Stimulated activated CD8-positive, alpha-beta memory T cell treated with anti-CD3 and anti-CD28 coated beads, Interleukin-15, amount 100 ng/mL, for 24 hours (primary cell): ENCODE results near the gene PIANP.

Source experiments
- DNase-seq: peaks from one replicate; pipeline ENCODE4 v3.0.0-alpha.2; 2020; ENCODE audit warnings: low read depth

Gene PIANP

DNA sequence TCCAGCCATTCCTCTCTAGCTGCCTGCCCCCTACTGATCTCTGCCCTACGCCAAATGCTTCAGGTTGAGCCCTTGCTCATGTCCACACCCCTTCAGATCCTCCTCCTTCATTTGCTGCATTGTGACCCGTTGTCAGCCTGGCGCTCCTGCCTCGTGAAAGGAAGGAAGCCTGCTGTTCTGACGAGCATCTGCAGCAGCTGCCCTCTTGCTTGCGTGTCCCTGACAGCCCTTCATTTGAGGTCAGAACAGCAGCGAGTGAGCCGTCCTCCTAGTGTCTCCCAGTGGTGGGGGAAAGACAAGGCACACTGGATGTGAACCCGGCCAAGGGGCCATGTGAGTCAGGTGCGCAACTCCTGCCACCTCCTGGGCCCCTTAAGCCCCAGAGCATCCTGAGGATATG, 3.0 kb upstream of the PIANP start:
- DNase-seq = no peak

DNA sequence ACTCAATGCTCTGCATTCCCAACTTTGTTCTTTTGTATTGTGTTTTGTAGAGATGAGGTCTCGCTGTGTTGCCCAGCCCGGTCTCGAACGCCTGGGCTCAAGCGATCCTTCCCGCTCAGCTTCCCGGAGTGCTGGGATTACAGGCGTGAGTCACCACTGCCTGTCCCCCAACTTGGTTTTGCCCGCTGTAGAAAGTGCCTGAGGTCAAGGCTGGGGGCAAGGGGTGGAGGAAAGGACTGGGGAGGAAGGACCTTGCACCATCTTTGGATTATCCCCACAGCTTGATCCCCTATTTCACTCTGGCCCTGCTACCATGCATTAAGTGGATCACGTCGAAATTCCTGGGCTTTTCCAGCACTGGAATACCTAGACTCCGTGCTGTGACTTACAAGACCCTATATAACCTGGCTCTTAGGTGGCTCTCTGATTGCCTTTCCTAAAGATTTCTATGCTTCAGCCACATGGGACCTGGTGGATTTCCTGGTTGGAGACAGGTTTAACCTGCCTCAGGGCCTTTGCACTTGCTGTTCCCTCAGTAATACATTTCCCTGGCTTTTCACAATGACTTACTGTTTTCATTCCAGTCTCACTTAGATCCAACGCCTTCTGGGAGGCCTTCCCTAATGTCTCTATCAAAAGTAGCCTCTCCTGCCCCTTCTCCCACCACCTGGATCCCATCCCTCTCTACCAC, 608 bp upstream of the PIANP start:
- no peak for DNase-seq

DNA sequence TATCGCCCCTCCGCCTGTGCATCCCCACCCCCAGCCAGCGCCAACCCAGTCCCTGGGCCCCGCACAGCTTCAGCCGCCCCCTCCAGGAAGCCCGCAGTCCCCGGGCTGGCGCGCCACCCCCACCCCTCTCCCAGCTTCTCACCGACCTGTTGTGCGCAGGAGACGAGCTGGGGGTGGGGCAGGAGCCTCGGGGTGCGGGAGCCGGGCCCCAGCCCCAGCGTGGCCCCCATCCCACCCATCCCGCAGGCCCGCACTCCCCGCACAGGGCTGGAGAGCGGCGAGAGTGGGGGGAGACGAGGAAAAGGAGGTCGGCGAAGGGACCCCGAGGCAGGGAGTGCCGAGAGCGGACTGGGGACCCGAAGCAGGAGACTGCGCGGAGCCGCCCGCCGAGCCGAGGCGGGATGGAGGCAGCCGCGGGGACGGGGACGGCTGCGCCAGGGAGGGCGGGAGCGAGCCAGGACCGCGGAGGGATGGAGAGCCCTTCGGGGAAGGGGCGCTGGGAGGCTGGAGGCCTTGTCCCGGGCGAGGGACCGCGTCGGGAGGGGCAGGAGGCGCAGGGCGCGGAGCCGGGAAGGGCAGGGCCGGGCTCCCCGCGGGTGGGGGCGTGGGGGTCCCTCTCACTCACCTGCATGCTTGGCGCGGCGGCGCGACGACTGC, 498 bp downstream of the PIANP start:
- DNase-seq = no peak

DNA sequence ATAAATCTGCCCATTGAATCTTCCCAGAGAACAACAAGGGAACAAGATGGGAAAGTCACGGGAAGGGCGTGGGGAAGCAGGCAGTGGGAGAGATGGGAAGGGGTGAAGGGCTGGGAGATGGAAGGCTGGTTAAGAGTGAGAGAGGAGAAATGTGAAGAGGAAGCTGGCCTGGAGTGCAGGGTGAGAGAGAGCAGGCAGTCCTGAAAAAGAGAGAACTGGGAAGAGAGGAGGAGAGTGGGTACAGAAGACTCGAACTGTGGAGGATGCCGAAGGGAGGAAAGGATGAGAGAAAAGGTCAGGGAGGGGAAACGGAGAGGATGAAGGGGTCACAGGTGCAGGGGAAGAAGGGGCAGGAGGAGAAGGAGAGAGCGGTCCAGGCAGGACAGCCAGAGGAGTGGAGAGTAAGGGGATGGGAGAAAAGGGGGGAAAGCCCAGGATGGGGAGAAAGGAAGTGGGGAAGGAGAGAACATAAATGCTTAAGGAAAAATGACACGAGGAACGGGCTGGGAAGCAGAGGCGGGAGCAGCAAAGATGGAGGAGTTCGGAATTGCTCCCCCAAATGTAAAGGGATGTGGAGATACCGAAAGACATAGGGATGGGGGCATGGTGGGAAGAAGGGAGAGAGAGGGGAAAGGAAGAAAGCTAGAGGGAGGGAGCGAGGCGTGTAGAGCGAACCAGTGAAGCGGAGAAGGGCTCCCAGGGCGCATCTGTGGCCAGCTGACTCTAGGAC, 1.2 kb downstream of the PIANP start:
- DNase-seq = no peak

DNA sequence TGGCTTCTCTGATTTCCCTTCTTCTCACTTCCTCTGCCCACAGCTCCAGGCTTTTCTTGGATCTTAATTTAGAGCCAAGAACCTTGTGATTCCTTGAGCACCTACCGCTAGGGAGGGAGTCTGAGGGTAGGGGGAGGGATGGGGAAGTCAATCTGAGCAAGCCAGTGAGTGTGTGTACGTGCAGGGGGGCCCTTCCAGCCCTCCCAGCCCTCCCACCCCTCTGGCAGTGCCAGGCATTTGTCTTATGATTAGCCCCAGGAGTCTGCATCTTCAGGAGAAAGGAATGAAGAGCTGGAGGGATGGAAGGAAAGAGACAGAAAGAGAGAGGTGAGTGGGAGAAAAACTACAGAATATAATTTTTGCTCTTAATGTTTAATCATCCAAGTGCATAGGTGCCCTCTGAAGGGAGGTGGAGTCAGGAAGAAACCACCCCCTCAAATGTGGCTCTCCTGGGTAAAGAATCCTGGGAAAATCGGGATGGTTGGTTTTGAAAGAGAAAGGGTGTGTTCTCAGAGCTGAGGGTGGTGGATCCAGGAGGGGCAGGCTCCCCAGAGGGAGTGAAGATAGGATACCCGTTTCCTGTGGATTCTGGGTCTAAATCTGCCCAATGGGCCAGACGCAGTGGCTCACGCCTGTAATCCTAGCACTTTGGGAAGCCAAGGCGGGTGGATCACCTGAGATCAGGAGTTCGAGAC, 2.1 kb downstream of the PIANP start:
- DNase-seq = no peak

DNA sequence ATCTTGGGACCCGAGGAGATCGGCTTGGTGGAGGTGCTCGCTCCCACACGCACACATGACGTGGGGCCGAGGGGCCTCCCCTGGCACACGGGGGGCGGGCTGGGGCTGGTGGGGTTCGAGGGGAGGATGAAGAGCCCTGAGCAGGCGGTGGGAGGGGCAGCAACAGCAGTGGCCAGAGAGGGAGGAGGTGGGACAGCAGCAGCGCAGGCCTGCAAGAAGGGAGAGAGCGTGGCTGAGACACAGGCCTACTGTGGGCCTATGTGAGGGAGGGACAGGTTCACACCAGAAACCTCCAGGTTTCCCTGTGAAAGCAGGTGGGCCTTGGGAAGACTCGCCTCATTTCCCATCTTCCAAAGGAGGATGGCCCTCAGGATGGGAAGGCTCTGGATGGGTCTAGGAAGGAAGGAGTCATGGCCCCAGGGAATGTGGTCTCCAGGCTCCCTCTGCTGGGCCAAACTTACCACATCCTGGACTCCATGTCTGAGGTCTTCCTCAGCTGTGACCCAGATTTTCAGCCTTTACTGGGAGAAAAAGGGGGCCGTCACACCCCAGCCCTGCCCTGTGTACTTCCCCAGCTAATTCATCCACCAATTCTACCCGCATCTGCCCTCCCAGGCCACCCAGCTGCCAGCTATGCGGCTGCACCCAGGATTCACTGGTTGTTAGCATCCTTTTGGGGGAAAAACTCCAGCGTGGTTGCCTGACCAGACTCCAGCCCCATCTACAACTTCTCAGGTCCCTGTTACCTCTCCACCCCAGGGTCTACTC, 2.8 kb downstream of the PIANP start:
- no peak for DNase-seq

DNA sequence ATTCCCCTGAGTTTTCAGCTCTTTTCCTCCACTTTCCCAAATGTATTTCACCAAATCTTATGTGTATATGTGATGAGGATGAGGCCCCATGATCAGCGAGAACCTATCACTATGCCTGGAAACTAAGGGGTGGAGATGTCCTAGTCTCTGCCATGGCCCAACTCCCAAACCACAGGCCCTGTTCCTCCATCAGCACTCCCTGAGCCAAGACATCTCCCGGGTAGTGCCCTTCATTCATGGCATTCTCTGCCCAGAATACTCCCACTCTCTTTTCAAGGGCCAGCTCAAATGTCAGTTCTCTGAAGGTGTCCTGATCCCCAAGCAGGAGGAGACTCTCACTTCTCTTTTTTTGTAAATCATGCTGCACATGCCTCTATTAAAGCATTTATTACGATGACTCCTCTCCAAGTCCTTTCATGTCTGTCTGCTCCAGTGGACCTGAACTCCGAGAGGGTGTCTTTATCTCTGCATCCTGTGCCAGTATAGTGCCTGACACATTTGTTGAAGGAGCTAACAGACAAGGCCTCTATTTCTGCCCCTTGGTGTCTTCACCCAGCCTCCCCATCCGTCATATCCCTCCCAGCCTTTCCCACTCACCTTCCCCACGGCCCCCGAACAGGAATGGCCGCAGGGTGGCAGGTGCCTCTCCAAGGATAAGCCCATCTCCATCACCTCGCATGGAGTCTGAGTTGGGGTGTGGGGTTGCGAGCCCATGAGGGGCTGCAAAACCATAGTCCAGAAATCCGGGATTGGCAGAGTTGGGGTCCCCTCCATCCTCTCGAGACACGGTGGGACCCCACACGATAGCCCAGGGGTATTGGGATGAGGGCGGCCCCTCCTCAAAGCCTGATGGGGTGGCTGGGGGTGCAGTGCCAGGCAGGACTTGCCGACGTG, 3.7 kb downstream of the PIANP start:
- no peak for DNase-seq

DNA sequence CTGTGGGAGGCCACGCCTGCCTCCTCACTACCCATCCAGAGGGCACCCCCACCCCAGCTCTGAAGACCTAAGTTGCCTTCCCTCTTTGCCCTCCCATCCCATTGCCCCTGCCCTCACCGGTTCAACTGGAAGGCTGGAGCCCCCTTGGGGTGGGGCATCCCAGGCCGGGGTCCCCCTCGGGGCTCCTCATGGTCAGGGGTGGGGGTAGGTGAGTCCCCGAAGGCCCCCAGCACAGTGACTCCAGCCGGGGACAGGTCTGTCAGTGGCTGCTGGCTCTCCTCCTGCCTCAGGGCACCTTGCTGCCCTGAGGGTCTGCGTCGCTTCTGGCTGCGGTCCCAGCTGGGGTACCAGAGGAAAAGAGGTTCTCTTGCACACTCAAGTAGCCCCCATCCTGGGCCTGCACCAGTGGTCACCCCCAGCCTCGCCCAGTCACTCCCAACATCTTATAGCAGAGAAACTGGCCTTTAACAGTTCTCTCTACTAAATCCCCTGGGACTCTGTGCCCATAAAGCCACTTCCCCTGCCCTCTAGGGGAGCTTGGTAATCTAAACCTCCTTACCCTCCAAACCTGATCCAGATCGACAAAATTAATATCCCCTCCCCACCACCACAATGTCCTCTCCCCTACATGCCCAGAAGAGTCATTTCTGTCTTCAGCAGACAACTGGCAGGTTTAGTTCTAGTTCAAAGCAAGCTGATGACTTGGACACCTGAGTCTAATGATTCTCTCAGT, 5.1 kb downstream of the PIANP start:
- DNase-seq = no peak

DNA sequence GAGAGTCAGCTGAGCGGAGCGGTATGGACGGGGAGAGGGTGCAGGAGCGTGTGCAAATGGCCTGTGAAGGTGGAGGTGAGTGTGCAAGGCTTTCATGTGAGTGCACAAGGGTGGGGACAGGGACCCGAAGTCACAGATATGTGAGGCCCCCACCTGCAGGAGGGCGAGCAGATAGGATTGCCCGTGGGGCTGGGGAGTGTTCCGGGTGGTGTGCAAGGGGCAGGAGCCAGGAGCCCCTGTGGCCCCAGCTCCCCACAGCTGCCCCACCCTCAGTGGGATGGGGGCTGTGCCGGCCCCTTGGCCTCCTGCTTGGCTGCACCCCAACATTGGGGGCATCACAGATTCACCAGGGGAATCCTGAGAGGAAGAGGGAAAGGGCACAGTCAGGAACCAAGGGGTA, 5.9 kb downstream of the PIANP start:
- no peak for DNase-seq

DNA sequence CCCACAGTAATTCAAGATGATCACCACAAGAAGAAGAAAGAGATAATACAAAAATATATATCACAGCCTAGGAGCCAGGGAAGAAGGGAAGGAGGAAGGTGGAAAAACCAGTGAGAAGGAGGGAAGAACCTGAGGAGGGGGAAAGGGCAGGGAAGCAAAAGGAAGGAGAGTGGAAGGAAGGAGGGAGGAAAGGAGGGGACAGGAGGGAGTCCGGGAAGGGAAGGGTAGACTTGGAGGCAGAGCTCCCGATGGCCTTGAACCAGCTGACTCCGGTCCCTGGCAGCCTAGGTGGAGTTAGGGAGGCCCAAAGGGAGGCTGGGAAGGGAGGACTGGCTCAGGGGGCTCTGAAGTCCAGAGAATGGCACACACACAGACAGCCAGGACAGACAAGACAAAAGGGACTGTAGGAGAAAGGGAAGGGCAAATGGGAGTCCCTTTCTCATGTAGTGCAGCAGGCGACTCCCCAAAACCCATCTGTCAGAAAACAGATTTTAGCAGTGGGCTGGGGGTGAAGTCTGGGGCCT, 6.7 kb downstream of the PIANP start:
- no peak for DNase-seq

DNA sequence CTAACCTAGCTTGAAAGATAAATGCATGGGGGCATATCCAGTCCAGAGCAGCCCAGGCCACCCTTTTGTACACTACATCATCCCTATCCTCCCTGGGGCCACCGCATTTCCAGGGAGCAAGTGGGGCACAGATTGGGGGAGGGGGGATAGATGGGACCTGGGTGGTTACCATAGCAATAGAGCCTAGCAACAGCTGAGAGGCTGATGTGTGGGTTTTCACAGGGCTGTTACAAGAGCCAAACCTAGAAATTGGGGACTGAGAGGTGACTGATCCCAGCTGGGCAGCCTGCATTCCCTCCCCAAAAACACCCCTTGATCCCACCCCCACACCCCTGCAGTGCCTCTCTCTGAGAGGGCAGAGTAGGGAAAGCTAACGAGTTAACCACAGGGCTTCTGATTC, 7.7 kb downstream of the PIANP start:
- no peak for DNase-seq

DNA sequence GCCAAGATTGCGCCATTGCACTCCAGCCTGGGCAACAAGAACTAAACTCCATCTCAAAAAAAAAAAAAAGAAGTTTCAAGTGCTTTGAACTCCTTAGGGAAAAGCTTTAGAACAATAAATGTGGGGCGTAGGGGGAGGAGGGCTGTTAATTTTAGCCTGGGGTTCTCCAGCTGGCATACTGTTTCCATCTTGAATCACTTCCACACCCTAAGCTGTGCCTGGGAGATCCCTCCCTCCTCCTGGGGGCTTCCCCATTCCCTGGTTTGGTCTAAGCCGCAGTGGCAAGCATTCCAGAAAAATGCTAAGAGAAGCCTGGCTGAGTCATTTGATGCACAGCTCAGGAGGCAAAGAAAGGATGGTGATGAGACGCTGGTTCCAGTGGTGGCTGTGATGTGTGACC, 9.1 kb downstream of the PIANP start:
- no peak for DNase-seq

DNA sequence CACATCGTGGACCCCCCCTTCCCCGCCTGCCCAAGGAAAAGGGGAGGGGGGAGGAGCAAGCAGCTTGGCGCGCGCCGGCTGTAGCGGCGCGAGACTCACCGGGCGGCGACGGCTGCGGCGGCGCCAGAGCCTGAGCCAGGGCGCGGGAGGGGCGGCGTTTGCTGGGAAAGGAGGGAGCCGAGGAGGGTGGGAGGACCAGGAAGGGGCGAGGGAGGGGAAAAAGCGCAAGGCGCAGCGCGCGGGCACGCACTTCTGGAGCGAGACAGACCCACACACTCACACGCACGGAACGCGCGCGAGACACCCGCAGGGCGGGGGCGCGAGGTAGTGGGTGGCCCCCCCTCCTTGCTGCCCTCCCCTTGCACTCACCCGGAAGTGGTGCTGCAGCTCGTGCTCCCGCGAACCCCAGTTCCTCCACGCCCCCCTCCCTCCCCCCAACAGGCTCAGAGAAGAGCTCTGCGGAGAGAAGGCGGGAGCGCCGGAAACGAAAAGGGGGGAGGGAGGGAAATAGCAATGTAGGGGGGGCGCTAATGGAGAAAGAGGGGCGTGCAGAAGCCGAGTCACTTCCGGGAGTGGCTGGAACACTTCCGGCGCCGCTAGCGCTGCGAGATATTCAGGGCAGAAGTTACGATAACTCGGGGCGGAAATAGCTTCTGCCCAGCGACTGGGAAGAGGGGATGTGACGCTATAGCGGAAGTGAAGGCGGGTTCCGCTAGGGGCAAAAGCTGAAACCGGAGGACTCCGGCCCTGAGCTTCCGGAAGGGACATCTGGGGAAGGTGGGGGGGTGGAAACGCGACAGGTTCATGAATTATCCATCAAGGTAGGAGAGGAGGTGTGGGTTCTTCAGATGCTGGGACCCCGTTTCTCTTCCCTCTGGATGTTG, 11.4 kb downstream of the PIANP start, which contains the start of gene ZNF384:
Gene ZNF384 (minus strand): TSS at position 377 of the 884 bp plus-strand sequence. CDS start 9,855 bp downstream, outside the sequence.
- peak; percentile 78 for DNase-seq

DNA sequence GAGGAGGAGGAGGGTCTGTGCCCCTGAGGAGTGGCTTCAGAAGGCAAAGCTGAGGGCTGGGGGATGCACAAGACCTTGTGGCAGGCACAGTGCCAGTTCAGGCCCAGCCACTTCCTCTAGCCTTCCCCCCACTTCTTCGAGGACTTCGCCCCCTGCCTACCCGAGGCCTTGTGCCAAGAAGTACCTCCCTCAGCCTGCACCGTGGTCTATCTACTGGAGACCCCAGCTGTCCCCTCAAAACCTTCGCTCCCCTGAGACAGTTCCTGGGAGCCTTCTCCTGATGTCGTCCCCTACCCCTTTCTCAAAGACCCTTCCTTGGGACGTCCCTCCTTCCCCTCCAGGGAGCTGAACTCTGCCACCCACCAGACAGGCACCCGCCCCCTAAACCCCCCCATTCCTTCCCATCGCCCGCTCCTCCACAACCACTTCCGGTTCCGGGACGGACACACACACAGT, 12.0 kb downstream of the PIANP start:
- DNase-seq = no peak

DNA sequence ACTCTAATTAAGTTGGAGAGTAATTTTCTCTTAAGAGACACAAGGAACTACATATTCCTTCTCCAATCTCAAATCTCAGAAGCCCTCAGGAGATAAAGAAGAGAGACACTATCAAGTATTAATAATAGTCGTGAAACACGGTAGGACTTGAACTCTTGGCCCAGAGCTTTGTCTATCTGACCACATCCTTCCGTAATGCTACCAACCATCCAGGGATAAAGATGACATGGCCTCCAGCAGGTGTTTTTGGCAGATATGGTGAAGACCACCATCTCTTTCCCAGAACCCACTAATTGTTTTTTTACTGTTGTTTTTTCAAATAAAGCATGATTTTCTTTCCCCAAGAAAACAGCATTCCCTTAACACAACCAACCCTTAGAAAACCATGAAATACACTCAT, 14.8 kb downstream of the PIANP start:
- DNase-seq = no peak

DNA sequence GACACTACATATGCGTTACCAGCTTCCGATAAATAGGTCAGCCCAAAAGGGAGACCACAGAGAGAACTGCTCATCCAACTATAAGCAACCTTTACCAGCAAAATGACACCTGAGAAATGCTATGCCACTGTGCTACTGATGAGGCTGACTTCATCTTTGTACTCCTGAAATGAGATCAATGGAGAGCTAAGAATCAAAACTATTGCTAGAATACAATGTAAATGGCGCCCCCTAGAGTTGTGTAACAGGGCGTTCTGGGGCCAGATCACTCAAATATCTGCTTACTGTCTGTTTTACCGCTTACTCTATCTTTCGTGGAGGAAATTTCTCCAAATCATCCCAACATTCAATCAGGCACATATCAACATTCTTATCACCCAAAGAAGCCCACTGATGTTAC, 16.0 kb downstream of the PIANP start:
- DNase-seq = no peak

DNA sequence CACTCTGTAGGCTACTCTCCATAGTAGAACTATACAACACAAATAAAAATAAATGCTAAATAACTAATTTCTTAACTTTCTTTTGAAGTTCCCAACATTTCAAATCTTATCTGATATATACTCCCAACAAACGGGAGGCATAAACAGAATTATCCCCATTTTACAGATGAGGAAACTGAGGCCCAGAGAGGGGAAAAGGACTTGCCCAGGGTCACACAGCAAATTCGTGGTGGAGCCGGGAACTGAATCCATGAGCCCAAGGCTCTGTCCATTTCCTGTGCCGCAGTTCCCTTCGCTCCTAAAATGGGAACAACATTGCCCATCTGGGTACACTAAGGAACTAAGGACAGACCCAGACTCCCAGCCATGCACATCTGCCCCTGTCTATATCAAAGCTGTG, 23.7 kb downstream of the PIANP start:
- no peak for DNase-seq

DNA sequence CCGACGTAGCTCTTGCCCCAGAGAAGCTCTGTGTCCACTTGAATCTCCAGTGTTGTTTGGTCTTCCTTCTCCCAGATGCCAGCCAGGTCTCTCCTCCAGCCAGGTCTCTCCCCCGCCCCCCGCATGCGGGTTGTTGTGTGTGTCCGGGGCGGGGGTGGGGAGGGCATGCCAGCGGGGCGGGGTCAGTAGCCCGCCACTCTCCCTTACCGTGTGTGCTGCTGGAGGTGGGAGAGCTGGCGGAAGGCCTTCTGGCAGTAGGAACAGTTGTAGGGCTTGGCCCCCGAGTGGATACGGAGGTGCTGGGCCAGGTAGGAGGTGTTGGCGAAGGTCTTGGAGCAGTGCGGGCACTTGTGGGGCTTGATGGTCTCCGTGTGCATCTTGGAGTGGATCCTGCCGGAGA, 28.5 kb downstream of the PIANP start:
- no peak for DNase-seq
